Neural cell (in vitro differentiated cells): Measurements from ENCODE around the gene CPSF4L.

ENCODE experiments used
- EZH2 ChIP-seq: fragments of 200-600, 300-800 bp; shearing (Covaris generic), sonication (generic); IDR thresholded peaks from 2 replicates; pipeline ENCODE4 v1.6.1; 2014; ENCODE audit warnings: antibody characterized with exemption, low read length, borderline replicate concordance, mild to moderate bottlenecking; ENCODE audit not compliant: insufficient read depth, poor library complexity, severe bottlenecking
- POLR2AphosphoS5 ChIP-seq: IDR thresholded peaks from 2 replicates; pipeline ENCODE4 v1.6.1; 2012
- TF ChIP-seq, protein P1 (sequence below): fragments of 450-650 bp; IDR thresholded peaks from 2 replicates; pipeline ENCODE4 v1.5.1; 2014; ENCODE audit warnings: antibody characterized with exemption, mild to moderate bottlenecking, moderate library complexity; ENCODE audit not compliant: poor library complexity, severe bottlenecking
- TF ChIP-seq, protein P2 (sequence below): IDR thresholded peaks from 2 replicates; pipeline ENCODE4 v1.6.1; 2012; ENCODE audit warnings: borderline replicate concordance

DNA sequence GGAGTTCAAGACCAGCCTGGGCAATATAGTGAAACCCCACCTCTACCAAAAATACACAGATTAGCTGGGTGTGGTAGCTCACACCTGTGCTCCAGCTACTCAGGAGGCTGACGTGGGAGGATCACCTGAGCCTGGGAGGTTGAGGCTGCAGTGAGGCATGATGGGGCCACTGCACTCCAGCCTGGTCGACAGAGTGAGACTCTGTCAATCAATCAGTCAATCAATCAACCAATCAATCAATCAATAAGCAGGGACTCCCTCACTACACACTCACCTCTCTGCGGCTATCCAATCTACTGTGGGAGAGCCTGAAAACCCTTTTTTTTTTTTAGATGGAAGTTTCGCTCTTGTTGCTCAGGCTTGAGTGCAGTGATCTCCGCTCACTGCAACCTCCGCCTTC, 31.6 kb downstream of the CPSF4L start:
- TF ChIP-seq, protein P1, sequence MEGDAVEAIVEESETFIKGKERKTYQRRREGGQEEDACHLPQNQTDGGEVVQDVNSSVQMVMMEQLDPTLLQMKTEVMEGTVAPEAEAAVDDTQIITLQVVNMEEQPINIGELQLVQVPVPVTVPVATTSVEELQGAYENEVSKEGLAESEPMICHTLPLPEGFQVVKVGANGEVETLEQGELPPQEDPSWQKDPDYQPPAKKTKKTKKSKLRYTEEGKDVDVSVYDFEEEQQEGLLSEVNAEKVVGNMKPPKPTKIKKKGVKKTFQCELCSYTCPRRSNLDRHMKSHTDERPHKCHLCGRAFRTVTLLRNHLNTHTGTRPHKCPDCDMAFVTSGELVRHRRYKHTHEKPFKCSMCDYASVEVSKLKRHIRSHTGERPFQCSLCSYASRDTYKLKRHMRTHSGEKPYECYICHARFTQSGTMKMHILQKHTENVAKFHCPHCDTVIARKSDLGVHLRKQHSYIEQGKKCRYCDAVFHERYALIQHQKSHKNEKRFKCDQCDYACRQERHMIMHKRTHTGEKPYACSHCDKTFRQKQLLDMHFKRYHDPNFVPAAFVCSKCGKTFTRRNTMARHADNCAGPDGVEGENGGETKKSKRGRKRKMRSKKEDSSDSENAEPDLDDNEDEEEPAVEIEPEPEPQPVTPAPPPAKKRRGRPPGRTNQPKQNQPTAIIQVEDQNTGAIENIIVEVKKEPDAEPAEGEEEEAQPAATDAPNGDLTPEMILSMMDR: no peak
- TF ChIP-seq POLR2AphosphoS5 (no peak), EZH2 (no peak)
- TF ChIP-seq, protein P2, sequence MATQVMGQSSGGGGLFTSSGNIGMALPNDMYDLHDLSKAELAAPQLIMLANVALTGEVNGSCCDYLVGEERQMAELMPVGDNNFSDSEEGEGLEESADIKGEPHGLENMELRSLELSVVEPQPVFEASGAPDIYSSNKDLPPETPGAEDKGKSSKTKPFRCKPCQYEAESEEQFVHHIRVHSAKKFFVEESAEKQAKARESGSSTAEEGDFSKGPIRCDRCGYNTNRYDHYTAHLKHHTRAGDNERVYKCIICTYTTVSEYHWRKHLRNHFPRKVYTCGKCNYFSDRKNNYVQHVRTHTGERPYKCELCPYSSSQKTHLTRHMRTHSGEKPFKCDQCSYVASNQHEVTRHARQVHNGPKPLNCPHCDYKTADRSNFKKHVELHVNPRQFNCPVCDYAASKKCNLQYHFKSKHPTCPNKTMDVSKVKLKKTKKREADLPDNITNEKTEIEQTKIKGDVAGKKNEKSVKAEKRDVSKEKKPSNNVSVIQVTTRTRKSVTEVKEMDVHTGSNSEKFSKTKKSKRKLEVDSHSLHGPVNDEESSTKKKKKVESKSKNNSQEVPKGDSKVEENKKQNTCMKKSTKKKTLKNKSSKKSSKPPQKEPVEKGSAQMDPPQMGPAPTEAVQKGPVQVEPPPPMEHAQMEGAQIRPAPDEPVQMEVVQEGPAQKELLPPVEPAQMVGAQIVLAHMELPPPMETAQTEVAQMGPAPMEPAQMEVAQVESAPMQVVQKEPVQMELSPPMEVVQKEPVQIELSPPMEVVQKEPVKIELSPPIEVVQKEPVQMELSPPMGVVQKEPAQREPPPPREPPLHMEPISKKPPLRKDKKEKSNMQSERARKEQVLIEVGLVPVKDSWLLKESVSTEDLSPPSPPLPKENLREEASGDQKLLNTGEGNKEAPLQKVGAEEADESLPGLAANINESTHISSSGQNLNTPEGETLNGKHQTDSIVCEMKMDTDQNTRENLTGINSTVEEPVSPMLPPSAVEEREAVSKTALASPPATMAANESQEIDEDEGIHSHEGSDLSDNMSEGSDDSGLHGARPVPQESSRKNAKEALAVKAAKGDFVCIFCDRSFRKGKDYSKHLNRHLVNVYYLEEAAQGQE: no peak
